Activated CD4-positive, alpha-beta T cell treated with anti-CD3 and anti-CD28 coated beads, Interleukin-2, amount 50 U/mL, for 48 hours (primary cell): Measurements from ENCODE around the gene UBR4.
"Not testable (repeated sequence)": the region's sequence is repeated elsewhere in the genome, so short reads cannot be mapped to it uniquely, and the experiment has no call there.

Experiments used
- DNase-seq, 2 experiments: peaks; one replicate each; pipeline ENCODE4 v3.0.0-alpha.2; 2020

The UBR4 gene

GRCh38 chr1:19209990-19210771 is at the start of gene UBR4:
Gene UBR4, minus strand, starts transcription at chr1:19210266. Its CDS starts 18 bp downstream, at chr1:19210248.
- DNase-seq = peak; percentile 96 to 97

GRCh38 chr1:19258353-19258752 is 48.3 kb upstream of the UBR4 start:
- no peak for DNase-seq

GRCh38 chr1:19257178-19257914 is 47.3 kb upstream of the UBR4 start:
- DNase-seq = peak; percentile 59 to 72

GRCh38 chr1:19256301-19256700 is 46.2 kb upstream of the UBR4 start:
- DNase-seq = not testable (repeated sequence)

GRCh38 chr1:19255288-19255687 is 45.2 kb upstream of the UBR4 start:
- DNase-seq = no peak

GRCh38 chr1:19254416-19254815 is 44.4 kb upstream of the UBR4 start:
- no peak for DNase-seq

GRCh38 chr1:19251305-19252196 is 41.5 kb upstream of the UBR4 start, which contains the start of the genes EMC1 and MRTO4:
Gene EMC1, minus strand, starts transcription at chr1:19251524. Its CDS starts 15 bp downstream, at chr1:19251509.
Gene MRTO4, plus strand, starts transcription at chr1:19251805. Its CDS starts 31 bp downstream, at chr1:19251836.
- DNase-seq = peak; percentile 92 to 94

- DNase-seq = no peak
Measured at GRCh38 chr1:19250629-19251304, 40.7 kb upstream of the UBR4 start.

GRCh38 chr1:19240673-19241538 is 30.8 kb upstream of the UBR4 start:
- DNase-seq = peak; percentile 72 to 78

- DNase-seq = no peak
Measured at GRCh38 chr1:19239876-19240275, 29.8 kb upstream of the UBR4 start.

GRCh38 chr1:19234224-19234623 is 24.2 kb upstream of the UBR4 start:
- no peak for DNase-seq

GRCh38 chr1:19232524-19232846 is 22.4 kb upstream of the UBR4 start:
- no peak for DNase-seq

GRCh38 chr1:19231736-19232523 is 21.9 kb upstream of the UBR4 start:
- DNase-seq = not testable (repeated sequence)

- no peak for DNase-seq
Measured at GRCh38 chr1:19229828-19230325, 19.8 kb upstream of the UBR4 start.

- no peak for DNase-seq
Measured at GRCh38 chr1:19229229-19229628, 19.2 kb upstream of the UBR4 start.

GRCh38 chr1:19222979-19223824 is 13.1 kb upstream of the UBR4 start:
- DNase-seq = no peak

GRCh38 chr1:19222573-19222972 is 12.5 kb upstream of the UBR4 start:
- DNase-seq = no peak

GRCh38 chr1:19220991-19221390 is 10.9 kb upstream of the UBR4 start:
- DNase-seq = no peak

GRCh38 chr1:19220080-19220846 is 10.2 kb upstream of the UBR4 start:
- DNase-seq = no peak
